HG02642 (cell line): ENCODE data around the gene RAD23A.
"Not testable (repeated sequence)": the region's sequence is repeated elsewhere in the genome, so short reads cannot be mapped to it uniquely, and the experiment has no call there.

Experiments
- ATAC-seq: cut with Tn5 transposase; IDR thresholded peaks from one replicate; pipeline ENCODE4 v1.9.1; 2021; ENCODE audit warnings: mild to moderate bottlenecking; ENCODE audit not compliant: unreplicated experiment, poor library complexity

Gene RAD23A

DNA sequence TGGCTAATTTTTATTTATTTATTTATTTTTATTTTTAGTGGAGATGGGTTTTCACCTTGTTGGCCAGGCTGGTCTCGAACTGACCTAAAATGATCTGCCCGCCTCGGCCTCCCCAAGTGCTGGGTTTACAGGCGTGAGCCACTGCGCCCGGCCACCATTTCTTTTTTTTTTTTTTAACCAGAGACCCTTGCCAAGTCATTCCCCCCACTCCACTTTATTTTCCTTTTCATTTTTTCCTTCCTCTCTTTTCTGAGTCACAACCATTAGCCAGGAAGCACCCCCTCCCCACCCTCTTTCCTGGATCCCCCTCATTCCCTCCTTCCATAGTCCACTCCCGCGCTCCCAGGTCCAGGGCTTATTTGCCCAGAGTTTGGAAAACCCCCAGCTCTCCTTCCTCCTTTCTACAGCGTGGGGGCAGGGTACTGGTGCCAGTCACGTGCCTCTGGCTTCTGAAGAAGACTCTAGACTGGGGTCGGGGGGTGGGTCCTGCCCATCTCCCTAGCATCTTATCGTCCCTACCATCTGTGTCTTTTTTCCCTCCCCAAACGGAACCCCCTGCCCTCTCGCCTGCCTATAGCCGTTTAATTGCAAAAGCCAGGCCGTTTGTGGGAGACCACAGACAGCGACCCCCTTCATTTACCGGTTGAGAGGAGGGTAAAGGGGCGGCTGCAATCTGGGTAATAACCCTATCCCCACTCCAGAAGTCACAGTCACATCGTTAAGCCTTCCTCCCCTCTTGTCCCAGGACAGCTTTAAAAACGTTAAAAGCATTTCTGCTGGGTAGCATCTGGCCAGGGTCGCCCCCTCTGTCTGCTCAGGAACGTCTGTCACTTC is 8.4 kb upstream of the RAD23A start:
- no peak for ATAC-seq

DNA sequence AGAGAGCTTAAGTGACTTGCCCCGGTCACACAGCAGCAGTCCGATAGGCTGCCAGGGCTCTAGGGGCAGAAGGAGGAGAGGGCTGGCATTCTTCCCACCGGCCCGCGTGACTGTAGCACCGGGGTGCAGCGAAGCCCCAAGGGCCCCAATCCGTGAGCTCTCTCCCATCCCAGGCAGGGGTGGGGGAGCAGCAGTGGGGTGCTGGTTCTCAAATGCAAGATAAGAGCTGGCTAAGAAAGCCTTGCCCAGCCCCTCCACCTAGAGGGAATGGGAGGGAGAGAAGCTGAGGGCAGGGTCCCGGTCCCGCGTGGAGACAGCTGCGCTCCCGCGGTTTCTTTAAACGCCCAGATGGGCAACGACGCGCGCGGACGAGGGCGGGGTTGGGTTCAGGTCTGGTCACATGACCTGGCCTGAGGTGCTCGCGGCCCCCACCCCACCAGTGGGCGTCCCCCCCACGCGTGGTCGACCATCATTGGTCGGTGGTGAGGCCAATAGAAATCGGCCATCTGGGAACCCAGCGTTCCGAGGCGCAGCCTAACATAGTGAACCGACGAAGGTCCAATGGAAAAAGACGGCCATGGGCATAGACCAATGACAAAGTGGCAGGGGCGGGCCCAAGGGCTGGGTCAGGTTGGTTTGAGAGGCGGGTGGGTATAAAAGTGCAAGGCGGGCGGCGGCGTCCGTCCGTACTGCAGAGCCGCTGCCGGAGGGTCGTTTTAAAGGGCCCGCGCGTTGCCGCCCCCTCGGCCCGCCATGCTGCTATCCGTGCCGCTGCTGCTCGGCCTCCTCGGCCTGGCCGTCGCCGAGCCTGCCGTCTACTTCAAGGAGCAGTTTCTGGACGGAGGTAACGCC is 7.5 kb upstream of the RAD23A start, which contains the start of gene CALR:
Gene CALR, plus strand, starts transcription at position 683 of the 852 bp plus-strand sequence. Its CDS starts 71 bp downstream, at position 754.
- ATAC-seq, result peak; percentile 86

DNA sequence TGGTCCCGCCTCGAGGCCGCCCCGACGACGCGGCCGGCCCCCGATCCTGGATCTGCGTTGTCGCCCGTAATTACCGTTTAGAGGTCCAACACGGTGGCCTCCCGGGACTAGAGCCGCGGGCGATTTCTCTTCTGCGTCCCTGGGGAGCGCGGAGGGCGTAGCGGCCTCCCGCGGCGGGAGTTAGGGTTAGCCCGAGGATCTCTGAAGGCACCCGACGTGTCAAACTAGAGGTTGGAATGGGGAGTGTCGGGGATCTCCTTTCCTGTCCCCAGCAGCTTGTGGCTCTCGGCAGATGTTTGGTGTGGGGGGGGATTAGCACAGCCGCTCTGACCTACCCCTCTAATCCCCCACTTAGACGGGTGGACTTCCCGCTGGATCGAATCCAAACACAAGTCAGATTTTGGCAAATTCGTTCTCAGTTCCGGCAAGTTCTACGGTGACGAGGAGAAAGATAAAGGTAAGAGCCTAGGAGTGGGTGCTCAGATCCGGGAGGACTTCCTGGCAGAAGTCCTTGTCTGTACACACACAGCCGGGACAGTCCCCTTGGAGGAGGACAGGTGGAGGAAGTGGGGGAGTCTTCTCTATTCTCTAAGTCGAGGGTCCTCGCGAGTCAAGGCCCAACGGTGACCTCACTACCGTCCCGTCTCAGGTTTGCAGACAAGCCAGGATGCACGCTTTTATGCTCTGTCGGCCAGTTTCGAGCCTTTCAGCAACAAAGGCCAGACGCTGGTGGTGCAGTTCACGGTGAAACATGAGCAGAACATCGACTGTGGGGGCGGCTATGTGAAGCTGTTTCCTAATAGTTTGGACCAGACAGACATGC is 6.7 kb upstream of the RAD23A start:
- ATAC-seq, result no peak

DNA sequence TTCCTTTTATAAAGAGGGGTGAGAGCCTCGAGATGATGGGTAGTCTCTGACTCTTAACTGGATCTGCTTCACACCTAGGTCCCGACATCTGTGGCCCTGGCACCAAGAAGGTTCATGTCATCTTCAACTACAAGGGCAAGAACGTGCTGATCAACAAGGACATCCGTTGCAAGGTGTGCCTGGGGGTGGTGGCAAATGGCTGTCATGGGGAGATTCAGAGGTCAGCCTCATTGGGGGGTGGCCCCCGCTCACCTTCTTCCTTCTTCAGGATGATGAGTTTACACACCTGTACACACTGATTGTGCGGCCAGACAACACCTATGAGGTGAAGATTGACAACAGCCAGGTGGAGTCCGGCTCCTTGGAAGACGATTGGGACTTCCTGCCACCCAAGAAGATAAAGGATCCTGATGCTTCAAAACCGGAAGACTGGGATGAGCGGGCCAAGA is 5.7 kb upstream of the RAD23A start:
- no peak for ATAC-seq

DNA sequence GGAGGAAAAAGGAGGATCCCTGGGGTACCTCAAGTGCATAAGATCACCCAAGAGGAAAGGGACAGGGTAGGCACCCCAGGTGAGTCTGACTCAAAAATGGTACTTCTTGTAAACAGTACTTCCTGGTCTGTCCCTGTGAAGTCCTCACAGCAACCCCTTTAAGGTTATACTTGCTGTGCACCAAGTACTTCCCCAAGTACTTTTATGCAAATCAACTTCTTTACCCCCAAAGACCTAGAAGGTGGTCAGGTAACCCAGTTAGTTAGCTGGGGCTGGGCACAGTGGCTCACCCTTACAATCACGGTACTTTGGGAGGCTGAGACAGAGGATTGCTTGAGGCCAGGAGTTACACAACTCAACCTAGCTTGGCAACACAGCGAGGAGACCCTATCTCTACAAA is 4.8 kb upstream of the RAD23A start:
- ATAC-seq, result no peak

DNA sequence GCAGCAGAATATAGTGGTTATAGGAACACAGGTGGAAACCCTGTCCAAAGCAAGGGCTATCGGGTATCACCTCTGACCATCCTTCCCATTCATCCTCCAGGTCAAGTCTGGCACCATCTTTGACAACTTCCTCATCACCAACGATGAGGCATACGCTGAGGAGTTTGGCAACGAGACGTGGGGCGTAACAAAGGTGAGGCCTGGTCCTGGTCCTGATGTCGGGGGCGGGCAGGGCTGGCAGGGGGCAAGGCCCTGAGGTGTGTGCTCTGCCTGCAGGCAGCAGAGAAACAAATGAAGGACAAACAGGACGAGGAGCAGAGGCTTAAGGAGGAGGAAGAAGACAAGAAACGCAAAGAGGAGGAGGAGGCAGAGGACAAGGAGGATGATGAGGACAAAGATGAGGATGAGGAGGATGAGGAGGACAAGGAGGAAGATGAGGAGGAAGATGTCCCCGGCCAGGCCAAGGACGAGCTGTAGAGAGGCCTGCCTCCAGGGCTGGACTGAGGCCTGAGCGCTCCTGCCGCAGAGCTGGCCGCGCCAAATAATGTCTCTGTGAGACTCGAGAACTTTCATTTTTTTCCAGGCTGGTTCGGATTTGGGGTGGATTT is 2.1 kb upstream of the RAD23A start:
- no peak for ATAC-seq

DNA sequence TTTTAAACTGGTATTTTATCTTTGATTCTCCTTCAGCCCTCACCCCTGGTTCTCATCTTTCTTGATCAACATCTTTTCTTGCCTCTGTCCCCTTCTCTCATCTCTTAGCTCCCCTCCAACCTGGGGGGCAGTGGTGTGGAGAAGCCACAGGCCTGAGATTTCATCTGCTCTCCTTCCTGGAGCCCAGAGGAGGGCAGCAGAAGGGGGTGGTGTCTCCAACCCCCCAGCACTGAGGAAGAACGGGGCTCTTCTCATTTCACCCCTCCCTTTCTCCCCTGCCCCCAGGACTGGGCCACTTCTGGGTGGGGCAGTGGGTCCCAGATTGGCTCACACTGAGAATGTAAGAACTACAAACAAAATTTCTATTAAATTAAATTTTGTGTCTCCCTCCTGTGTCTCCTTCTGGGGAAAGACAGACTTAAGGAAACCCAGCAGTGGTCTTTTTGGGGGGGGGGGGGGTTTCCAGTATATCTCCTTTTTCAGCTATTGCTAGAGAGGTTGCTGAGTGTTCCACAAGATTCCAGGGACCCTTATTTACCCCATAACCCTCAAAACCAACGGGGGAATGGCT is 1.5 kb upstream of the RAD23A start:
- no peak for ATAC-seq

DNA sequence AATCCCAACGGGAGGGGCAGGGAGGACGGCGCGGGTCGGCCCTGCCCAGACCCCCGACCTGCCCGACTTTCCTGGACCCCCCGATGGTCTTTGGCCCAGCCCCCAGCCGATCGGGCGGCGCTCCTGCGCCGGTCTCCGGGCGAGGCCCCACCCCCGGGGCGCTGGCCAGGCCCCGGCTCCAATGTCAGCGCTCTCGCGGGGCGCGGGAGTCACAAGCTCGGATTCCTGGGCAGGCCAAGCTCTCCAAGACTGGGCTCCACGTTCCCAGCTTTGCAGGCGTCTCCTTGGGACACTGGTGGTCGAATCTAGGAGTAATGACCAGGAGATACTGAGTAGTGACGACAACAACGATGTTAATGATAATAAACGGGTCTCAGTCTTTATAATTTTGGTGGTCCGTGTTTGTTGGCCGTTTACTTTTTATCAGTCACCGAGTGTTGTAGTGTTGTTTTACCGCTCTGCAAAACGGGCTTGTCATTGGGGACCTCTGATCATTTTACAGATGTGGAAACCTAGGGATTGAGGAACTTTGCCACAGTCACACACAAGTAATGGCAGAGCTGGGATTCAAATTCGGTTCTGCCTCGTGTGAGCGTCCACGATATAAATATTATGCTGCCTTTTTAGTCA is 545 bp downstream of the RAD23A start:
- ATAC-seq, result peak; percentile 36

DNA sequence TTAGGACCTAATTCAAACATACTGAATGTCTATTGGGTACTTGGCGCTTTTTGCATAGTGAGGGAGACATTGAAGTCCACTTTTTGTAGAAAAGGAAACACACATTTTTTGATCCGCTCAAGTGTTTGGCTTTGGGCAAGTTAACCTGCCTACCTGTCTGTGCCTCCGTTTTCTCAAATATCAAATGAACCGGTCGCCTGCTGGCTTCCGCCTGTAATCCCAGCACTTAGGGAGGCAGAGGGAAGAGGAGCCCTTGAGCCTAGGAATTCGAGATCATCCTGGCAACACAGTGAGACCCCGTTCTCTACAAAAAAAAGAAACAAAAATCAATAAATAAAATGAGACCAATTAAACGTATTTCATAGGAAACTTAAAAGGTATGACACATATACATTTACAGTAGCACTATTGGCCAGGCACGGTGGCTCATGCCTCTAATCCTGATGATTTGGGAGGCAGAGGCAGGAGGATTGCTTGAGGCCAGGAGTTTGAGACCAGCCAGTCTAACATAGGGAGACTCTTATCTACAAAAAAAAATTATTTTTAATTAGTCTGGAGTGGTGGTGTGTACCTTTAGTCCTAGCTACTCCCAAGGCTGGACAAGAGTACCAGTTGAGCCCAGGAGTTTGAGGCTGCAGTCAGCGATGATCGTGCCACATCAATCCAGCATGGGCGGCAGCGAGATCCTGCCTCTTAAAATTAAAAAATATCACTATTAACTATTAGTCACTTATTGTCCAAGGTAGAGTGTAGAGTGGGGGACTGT is 1.3 kb downstream of the RAD23A start:
- no peak for ATAC-seq

DNA sequence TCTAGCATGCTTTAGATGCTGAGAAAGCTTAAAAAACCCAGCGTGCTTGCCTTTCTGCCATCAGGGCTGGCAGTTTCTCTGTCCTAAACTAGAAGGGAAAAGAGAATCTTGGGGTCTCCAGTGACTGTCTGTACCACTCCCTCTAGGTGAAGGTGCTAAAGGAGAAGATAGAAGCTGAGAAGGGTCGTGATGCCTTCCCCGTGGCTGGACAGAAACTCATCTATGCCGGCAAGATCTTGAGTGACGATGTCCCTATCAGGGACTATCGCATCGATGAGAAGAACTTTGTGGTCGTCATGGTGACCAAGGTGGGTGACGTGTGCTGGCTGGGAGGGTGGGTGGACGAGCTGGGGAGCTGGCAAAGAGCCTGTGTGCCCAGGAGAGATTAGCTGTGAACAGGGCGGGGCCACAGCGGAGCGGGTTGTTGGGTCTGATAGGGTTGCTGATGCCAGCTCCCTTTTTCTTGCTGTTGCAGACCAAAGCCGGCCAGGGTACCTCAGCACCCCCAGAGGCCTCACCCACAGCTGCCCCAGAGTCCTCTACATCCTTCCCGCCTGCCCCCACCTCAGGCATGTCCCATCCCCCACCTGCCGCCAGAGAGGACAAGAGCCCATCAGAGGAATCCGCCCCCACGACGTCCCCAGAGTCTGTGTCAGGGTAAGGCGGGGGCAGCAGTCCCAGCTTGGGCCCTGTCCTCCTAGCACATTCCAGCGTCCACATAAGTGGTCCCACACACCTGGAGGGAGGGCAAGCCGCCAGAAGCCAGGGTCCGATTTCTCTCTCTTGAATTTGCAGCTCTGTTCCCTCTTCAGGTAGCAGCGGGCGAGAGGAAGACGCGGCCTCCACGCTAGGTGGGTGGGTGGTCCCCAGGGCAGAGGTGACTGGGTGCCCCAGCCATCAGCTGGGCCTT is 2.3 kb downstream of the RAD23A start:
- no peak for ATAC-seq

DNA sequence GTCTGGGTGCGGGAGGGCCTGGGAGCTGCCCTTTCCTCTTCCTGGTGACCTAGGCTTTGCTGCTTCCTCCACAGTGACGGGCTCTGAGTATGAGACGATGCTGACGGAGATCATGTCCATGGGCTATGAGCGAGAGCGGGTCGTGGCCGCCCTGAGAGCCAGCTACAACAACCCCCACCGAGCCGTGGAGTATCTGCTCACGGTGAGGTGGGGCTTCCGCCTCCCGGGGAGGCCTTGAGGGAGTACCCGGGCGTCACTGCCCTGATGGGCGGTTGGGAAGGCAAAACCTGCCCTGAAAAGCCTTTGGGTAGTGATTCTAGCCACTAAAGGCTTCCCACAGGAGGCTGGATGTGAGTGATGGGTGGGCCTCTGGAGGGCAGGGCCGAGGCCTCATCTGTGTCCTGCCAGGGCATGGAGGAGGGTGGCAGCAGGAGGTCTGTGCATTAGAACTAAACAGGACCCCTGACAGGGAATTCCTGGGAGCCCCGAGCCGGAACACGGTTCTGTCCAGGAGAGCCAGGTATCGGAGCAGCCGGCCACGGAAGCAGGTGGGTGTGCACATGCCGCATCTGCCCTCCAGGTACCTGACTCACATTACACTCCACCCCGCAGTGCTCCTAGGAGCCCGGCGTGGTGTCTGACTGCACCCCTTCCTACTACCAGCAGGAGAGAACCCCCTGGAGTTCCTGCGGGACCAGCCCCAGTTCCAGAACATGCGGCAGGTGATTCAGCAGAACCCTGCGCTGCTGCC is 3.1 kb downstream of the RAD23A start:
- ATAC-seq, result no peak

DNA sequence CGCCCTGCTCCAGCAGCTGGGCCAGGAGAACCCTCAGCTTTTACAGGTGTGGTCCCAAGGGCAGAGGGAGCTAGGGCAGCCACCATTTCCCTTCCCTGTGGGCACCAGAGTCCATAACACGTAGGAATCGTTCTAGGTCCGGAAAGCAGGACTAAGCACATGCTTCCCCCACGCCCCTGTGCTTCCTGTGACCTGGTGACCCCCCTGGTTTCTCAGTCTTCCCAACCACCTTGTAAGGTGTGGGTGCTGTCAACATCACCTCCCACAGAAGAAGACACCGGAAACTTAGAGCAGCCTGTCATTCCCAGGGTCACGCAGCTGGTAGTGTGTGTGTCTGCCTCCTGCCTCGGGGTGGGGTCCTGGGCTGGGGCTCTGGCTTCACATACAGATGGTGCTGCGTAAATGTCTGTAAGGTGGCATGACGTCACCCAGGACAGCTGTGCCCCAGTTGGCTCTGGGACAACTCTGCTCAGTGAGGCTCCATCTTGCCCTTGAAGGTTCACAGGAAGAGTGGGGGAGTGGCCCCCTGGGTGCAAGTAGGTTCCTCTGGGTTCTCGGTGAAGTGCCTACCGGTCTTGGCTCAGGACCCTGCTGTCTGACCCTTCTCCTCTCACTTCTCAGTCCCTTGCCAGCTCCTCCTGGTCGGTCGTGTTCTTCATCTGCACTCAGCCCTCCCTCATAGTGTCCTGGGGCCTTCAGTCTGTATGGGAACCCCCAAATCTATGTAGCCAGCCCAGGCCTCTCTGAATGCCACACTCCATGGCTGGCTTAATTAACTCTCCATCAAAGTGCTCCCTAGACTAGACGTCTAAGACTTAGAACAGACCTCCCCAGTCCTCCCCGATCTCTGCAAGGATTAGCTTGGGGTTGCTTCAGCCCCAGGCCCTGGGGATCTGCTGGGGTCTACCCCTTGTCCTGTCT is 4.0 kb downstream of the RAD23A start:
- ATAC-seq, result no peak

DNA sequence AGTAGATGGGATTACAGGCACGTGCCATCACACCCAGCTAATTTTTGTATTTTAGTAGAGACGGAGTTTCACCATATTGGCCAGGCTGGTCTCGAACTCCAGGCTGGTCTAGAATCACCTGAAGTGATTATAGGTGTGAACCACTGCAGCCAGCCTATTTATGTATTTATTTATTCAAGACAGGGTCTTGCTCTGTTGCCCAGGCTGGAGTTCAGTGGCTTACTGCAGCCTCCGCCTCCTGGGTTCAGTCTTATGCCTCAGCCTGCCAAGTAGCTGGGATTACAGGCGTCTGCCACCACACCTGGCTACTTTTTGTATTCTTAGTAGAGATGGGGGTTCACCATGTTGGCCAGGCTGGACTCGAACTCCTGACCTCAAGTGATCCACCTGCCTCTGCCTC is 6.4 kb downstream of the RAD23A start:
- not testable (repeated sequence) for ATAC-seq

DNA sequence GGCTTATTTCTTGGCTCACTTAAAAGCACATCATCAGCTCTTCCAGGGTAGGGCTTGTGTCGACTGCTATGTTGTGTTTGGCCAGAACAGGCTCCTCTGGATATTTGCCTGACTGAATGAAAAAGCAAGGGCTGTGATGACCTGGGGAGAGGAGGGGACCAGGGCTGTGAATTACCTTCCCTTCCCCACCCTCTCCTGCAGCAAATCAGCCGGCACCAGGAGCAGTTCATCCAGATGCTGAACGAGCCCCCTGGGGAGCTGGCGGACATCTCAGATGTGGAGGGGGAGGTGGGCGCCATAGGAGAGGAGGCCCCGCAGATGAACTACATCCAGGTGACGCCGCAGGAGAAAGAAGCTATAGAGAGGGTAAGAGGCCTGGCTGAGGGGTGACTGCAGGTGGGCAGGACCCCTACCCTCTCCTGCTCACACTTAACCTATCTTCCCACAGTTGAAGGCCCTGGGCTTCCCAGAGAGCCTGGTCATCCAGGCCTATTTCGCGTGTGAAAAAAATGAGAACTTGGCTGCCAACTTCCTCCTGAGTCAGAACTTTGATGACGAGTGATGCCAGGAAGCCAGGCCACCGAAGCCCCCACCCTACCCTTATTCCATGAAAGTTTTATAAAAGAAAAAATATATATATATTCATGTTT is 7.0 kb downstream of the RAD23A start:
- ATAC-seq, result no peak

DNA sequence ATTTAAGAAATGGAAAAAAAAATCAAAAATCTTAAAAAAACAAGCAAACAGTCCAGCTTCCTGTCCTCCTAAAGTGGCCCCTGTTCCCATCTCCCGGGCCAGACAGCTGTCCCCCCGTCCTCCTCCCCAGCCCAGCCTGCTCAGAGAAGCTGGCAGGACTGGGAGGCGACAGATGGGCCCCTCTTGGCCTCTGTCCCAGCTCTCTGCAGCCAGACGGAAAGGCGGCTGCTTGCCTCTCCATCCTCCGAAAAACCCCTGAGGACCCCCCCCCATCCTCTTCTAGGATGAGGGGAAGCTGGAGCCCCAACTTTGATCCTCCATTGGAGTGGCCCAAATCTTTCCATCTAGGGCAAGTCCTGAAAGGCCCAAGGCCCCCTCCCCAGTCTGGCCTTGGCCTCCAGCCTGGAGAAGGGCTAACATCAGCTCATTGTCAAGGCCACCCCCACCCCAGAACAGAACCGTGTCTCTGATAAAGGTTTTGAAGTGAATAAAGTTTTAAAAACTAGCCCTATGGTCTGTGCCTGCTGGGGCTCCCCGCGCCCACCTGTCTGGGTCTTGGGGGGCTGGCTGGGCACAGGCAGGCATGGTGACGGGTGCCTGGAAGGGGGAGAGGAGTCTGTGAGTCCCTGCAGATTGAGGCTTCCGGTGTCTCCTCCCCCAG is 7.6 kb downstream of the RAD23A start:
- no peak for ATAC-seq
